Putamen (tissue), 1 donor: ENCODE data around the gene ZDHHC22.

Experiments
- DNase-seq: peaks from one replicate; pipeline ENCODE4 v3.0.0-alpha.2; 2016; ENCODE audit warnings: low spot score

The ZDHHC22 gene

DNA sequence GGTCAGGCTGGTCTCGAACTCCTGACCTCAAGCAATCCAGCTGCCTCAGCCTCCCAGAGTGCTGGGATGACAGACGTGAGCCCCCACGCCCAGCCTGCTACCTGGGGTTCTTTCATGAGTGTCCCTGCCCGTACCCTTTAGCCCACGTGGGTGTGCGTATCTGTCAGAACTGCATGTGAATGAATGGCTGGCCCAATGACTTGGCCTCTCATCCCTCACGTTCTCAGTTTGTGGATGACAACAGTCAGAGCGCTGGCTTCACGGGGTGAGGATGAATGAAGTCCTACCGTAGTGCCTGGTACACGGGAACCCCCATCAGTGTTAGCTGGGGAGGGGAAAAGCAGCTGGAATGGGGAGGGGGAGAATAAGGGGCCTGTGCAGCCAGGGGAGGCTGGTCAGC lies 16.1 kb upstream of the ZDHHC22 start:
- DNase-seq = no peak

DNA sequence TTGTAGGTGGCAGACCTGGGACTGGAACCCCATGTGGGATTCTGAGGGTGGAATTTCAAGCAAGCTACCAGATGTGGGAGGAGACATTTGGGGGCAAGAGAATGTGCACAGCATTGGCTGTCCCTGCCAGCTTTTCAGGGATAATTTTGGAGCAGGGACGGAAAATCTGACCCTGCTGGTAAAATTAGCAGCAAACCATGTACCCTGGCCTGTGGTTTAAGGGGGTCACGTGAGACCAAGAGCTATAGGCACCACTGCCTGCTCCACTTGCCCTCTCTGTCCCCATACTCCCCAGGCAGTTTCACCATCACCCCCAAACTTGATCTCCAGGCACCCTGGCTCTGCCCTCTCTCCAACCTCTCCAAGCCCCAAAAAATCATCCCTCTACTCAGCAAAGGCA lies 13.5 kb upstream of the ZDHHC22 start:
- DNase-seq = no peak

DNA sequence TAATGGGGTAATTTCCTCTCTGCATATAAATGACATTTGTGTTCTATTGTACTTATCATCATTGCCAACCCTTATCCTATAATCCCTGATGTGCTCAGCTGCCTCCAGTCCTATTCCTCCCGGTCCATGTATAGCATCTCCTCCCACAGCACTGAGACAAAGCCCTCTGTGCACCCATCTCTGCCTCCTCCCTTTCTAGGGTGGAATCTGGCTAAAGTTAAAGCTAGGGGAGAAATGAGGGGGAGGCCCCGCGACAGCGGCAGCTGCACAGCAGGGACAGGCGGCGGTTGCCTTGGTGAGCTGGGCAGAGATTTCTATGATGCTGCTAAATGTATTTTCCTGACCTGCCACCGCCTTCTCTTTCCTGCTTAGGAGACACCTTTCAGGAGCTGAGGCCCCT lies 12.8 kb upstream of the ZDHHC22 start:
- DNase-seq = no peak

DNA sequence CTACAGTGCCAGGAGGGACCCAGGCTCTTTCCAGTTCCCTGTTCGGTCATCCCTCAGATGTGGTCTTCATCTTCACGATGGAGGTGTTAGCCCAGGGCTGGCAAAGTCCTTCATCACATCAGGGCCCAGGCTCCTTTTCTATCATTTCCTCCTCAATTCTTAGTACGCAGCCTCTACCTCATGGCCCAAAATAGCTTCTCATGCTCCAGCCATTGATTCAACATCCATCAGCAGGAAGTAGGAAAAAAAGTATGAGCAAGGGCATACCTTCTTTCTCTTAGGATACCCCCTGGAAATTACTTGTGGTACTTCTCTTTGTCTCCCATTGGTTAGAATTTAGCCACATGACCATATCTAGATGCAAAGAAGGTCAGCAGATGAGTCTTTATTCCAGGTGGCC lies 12.2 kb upstream of the ZDHHC22 start:
- no peak for DNase-seq

DNA sequence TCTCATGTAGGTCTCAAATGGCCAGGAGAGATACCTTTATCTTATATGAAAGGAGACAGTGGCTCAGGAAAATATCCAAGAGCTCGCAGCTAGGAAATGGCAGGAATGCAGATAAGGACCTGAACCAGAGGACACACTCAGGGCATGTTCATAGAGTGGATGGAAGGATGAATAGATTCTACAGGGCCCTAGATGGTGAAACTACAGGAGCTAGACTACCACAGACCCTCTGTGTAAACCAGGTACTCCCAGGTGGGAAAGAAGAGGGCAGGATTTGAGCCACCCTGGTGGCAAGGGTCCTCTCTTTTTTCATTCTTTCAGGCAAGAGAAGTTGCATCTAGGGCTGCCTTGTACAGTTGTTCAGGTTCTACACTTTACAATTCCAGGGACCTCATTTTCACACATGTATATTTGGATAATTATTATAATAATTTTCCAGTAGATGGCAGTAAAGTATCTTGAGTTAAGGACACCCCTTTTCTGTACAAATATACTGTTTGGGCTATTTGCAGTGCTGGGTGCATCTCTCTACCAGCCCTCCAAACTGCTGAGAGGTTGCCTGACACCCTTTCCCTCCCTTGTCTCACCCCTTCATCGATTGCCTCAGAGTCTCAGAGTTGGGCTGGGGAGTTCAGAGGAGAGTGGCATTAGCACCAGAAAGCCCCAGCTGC lies 10.5 kb upstream of the ZDHHC22 start:
- no peak for DNase-seq

DNA sequence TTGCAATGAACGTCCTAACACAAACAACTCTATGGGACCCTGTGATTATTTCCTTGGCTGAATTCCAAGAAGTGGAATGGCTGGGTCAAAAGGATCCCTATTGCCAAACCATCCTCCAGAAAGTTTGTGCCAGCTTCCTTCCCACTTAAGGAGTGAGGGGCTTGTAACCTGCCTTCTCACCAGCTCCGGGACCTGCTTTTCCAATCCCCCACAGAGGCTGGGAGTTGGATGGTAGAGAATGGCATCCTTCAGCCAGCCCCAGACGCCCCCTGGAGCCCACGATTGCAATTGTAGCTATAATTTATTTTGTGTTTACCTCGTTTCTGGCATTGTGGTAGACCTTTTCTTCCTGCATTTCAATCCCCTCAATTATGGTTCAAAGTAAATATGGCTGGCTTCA lies 9.7 kb upstream of the ZDHHC22 start:
- no peak for DNase-seq

DNA sequence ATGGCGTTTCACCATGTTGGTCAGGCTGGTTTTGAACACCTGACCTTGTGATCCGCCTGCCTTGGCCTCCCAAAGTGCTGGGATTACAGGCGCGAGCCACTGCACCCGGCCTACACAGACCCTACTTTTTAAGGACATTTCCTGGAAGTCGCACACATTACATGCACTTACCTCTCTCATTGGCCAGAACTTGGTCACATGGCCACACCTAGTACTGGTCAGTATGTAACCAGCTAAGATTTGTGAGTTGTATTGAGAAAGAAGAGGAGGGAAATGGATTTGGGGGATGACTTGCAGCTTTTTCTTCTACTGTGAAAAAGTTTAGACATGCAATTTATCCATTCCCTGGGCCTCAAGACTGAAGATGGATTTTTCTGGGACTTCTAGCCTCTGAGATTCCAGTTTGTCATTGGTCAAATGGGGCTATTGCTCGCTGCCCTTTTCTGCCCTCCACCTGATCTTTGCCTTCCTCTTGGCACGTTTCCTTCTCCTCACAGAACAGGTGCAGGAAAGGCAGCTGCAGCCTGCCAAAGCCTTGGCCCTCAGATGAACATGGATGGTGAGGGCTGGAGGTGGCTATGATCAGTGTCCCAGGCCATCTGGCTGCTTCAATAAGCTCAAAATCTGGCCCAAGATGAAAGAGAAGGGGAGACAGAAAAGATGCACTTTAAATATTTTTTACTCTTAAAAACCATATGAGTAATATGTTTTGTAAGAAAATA lies 7.1 kb upstream of the ZDHHC22 start:
- DNase-seq = no peak

DNA sequence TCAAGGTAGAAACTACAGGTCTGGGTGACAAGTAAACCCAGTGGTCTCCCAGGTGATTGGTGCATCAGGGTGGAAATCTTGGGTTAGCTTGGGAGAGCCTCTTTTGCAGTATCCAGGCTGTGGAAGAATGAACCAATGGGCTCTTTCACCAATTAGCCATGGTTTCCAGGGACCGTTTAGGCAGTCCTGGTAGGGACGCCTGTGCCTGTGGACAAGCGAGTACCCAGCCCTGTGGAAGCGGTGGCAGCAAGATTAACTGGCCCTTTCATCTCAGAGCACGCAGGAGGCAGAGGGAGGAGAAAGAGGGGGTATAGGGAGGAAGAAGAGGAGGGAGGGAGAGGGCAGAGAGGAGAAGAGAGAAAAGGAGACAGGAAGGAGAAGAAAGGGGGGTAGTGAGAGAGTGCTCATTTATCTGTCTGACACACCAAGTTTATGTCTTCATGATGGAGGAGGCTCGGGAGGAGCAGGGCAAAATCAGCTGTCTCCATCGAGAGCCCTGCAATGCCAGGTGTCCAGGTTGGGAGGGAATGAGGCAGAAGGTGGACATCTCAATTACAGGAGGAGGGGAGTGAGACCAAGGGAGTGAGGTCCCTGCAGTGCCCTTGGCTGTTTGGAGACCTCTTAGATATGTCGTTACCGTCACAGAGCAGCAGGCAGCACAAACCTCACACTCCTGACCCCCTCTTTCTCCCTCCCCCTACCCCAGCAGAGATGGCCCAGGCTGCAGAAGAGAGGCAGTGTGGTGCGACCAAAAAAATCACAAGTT lies 4.6 kb upstream of the ZDHHC22 start:
- DNase-seq = no peak

DNA sequence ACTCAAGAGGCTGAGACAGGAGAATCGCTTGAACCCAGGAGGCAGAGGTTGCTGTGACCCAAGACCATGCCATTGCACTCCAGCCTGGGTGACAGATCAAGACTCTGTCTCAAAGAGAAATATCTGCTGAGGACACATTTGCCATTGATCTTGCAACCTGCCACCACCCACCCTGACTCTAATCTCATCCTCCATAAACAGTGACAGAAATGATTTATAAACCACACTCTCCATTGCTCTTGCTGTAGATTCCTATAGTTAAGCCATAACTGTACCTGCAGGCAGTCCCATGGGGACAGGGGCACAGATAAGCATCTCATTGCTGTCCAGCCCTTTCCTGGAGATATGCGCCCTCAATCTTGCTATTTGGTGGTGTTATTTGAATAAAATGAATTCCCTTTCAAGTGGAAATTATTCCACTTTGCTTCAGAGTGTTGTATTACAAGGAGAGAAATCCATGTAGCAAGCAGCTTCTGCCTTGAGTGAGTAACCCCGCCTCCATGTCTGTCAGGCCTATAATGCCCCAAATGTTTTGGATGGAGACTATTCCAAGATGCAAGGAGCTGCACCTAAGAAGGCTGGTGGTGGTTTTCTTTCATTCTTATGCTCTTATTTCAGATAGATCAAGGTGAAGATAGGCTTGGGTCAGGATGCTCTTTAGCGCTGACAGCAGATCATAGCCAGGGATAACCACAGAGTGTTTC lies 3.0 kb upstream of the ZDHHC22 start:
- no peak for DNase-seq

DNA sequence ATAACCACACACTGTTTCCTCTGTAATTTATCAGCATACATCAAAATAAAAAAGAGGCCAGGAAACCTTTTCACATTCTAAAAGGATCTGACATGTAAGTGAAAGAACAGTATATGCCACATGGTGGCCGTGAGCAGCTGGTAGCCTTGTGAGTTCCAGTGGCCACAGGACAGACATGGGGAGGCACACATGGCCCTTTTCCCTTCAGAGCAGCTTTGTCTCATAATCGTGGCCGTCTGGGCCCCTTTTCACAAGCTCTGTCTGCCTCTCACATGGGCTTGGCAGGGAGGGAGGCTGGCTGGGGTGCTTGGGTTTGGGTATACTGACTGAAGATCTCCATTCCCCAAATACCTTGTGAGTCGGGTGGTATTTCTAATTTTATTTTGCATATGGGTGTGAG lies 1.5 kb upstream of the ZDHHC22 start:
- no peak for DNase-seq

DNA sequence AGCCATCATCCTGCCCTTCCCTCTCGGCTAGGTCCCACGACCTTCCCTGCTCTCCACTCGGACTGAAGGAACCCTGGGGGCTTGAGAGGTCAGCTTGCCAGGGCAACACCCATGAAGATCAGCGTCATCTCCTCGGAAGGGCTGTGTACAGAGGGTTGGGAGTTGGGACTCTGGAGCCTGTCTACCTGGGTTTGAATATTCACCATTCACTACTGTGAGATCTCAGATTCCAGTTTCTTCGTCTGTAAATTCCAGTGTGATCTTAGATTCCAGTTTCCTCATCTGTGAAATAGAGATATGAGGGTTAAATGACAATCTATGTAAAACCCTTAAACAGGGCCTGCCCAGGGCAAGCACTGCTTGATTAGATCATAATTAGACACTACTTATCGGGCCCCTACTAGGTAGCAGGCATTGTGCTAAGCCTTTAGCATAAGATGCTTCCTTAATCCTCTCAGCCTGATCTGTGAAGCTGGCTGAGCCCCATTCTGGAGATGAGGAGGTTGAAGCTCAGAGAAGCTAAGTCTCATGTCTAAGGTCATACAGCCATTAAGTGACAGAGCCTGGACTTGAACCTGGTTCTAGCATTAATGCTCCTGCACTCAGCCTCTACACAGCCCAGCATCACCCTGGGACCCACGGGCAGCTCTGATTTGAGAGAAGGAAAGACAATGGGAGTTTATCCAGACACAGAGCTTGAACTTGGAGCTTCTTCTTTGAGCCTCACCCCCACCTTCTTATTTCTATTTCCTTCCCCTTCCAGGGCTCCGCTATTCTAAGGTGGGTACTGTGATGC lies 612 bp upstream of the ZDHHC22 start:
- DNase-seq = no peak

DNA sequence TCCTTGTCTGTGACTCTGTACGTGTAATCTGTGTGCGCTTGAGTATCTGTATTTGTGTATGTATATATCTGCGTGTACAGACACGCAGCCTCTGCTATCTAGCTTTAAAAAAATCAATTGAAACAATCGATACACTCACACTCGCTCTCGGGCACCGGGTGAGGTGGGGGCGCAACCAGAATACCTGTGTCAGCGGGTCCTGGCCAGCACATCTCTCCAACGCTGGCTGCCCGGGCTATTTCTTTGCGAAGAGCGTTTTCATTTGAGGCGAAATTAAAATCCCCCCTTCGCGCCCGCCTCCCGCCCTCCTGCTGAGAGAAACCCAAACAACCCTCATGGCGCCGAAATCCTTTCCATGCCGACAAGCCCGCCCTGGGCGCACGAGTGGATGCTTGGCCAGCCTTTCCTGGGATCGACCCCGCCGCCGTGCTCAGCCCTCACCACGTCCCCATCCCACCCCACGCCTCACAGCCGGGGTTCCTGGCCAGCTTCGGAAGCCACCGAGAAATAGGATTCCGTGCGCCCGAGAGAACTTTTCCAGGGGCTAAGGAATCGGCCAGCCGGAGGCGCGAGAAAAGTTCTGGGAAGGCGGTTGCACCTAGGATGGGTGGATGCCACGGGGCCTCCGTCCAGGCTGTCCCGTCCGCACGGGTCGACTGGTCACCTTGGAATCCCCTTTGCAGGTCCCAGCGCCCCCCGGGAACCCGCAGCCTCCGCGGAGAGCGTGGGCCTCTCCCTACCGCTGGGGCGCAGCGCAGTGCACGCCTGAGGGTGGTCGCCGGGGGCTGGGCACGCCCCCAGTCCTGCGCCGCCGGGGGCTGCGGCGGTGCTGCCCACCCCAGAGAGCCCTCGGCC lies 1.0 kb downstream of the ZDHHC22 start:
- DNase-seq = no peak

DNA sequence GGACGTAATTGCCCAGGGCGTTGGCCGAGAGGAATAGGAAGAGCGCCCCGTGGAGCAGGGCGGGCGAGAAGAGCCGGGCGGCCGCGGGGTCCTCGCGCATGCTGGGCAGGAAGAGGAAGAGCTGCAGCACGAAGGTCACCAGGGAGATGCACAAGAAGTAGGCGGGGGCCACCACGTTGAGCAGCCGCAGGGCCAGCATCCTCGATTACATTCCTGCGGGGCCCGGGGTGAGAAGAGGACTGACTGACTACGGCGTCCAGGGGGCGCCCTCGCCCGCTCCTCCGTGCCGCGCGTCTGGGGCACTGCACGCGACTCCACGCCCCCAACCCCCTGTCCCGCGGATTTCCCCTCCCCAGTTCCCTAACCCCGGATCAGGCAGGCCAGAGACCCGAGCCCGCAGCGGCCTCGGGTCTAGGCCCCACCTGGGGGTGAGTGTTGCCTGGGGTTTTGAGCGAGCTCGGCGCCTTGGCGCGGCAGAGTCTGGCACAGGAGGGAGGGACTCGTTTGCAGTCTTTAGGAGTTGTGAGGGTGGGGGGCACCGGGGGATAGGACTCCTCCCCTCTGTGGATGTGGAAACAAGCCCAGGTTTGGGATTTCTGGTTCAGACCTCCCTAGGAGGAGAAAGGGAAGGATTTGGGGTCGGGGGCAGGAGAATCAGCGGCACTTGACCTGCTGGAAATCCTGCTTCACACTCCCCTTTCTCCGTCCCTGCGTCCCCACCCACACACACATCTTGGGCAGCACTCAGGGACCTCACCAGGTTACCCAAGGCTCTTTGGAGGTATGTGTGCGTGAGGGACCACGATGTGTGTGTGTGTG lies 1.8 kb downstream of the ZDHHC22 start:
- no peak for DNase-seq

DNA sequence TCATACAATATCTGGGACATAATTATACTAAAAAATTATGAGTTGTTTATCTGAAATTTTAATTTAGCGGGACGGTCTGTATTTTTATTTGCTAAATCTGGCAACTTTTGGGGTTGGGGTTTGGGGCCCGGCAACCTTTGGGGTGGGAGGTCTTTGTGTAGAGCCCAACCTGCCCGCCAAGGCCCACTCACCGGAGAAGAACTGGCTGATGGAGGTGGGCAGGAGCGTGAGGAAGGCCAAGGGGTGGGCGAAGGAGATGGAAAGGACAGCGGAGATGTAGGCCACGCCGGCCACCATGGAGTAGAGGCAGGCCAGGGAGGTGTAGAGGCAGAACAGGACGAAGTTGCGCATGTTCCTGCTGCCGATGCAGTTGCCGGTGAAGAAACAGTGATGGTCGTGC lies 2.6 kb downstream of the ZDHHC22 start:
- DNase-seq = no peak

DNA sequence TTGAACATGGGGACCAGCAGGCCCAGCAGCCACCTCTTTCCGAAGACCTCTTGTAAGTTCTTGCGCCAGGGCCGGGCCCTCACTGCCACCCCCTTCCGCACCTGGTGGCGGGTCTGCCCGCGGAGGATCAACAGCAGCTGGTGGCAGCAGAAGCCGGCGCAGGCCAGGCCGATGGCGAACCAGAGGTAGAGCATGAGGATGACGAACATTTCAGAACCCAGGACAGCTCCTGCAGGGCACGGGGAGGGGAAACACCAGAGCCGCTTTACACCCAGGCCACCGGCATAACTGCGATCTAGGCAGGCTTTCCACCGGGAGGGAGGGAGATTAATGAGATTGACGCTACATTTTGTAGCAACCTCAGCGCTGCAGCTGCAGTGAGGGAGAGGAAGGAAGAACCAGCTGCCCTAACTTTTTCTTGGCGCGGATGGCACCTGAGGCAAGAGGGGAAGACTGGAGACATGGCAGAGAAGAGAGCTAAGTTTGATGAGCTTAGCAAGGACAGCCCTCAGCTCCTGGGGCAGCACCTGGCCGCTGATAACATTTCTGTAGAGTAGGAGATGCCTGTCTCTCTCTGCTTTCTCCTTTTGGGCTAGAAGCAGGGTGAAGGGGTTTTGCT lies 7.8 kb downstream of the ZDHHC22 start:
- DNase-seq = no peak

DNA sequence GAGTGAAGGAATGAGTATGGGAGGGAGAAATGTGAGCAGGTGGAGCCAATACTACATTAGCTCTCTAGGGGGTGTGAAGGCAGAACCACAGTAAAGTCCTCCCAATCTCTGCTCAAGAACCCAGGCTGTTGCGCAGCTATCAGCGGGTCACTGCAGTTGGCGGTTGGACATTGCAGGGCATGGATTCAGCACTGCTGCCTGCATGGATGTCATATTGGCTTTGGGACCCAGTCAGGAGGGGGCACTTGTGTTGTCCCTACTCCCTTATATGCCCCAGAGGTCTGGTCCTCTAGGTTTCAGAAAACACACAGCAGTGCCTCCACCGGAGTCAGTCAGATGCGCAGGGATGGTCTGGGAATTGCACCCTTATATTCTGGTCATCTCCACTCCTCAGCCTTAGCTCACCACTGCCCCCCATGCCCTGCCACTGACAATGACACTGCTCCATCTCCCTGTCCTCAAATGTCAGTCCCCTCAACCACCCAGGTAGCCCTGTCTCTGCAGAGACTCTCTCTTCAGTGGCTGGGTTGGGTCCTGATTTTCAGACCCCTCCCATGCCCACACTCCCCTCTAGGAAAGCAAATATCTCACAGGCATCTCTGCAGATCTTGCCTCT lies 9.6 kb downstream of the ZDHHC22 start:
- no peak for DNase-seq

DNA sequence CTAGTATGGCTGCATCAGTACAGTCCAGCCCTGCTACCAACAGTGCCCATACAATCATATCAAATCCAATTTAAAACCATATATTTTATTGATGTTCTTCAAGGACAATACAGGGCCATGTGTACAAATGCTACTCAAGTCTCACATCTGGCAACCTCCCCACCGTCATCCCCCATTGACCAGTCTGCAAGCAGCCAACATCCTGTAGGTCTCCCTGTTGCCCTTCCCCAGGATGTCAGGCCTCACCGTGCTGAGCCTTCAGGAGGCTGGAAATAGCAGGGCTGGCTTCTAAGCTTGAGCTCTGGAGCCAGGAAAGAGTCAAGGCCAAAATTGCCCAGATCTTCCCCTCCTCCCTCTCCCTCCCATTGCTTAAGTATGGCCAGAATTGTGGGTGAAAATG lies 10.4 kb downstream of the ZDHHC22 start:
- DNase-seq = no peak

DNA sequence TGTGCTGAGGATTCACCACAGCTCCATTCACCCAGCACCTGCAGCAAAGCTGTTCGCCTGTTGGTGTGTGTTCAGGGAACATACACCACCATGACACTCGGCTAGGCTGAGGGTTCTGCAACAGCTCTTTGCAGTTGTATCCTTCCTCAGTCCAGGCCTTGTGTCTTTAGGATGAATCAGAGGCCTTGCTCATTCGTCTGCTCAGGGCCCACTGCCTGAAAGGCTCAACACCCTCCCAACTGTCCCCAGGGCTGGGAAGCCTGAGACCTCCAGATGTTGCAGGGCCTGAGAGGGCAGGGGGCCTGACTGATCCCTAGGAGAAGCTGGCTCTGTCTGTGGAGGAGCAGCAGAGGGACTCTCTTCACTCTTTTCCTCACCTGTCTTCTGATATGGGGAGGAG lies 11.2 kb downstream of the ZDHHC22 start:
- no peak for DNase-seq

DNA sequence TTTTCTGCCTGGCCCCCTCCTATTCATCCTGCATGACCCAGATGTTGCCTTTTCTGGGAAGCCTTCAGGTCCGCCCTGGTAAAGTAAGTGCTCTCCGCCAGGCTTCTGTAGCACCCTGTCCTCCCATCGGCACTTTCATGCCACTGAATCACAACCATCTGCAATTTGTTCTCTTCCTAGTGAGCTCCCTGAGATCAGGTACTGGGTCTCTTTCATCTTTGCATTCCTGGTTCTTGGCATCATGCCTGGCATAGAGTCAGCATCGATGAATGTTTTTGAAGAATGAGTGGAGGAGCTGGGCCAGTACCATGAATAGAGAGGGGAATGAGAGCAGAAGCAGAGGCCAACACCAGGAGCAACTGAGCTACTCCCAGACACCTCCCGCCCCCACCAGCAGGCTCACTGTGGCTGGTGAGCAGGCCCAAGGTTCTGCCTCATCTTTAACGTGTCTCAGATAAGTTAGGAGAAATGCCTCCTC lies 13.1 kb downstream of the ZDHHC22 start:
- DNase-seq = no peak
